ENCODE data around the gene MTSS2. TPM values are rescaled to one million over a fixed set of nuclear protein-coding genes. Genes with fewer than 3 reads are reported as not detected.
"Not testable (repeated sequence)": the region's sequence is repeated elsewhere in the genome, so short reads cannot be mapped to it uniquely, and the experiment has no call there.

Gene MTSS2
- total RNA-seq, 1 donor: 3.5 TPM

DNA sequence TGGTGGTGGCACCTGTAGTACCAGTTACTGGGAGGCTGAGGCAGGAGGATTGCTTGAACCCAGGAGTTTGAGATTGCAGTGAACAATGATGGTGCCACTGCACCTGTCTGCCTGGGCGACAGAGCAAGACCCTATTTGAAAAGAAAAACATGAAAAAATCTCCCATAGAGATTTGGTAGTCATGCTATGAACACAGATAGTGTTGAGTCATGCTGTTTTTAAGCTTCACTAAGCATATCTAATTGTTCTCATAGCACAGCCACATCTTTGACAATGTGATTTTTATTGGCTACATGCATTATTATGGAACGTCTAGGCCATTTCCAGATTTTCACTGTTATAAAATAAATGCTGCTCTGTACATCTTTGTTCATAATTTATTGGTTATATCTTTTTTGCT is 33.5 kb downstream of the MTSS2 start:
- Histone ChIP-seq H3K4me1 (ENCODE audit: insufficient read depth, low read length) (peaks cover 4% of the 10 kb centered on the region), H3K4me3 (ENCODE audit: low read length) (no peak overlapping the region), H3K9me3 (ENCODE audit: low read depth, low read length) (no peaks in the 10 kb centered on the region), H3K27me3 (ENCODE audit: insufficient read depth, low read length) (no peaks in the 10 kb centered on the region)

GRCh38 chr16:70651524-70651923 is 34.3 kb downstream of the MTSS2 start:
- Histone ChIP-seq H3K9me3 (ENCODE audit: low read depth, low read length) (no peaks in the 10 kb centered on the region), H3K4me3 (ENCODE audit: low read length) (no peak overlapping the region), H3K4me1 (ENCODE audit: insufficient read depth, low read length) (peaks cover 4% of the 10 kb centered on the region), H3K27me3 (ENCODE audit: insufficient read depth, low read length) (no peaks in the 10 kb centered on the region)

- Histone ChIP-seq H3K4me1 (ENCODE audit: insufficient read depth, low read length) (peaks cover 4% of the 10 kb centered on the region), H3K27me3 (ENCODE audit: insufficient read depth, low read length) (no peaks in the 10 kb centered on the region), H3K9me3 (ENCODE audit: low read depth, low read length) (no peaks in the 10 kb centered on the region), H3K4me3 (ENCODE audit: low read length) (no peak overlapping the region)
Measured at GRCh38 chr16:70650216-70650615, 35.6 kb downstream of the MTSS2 start.

DNA sequence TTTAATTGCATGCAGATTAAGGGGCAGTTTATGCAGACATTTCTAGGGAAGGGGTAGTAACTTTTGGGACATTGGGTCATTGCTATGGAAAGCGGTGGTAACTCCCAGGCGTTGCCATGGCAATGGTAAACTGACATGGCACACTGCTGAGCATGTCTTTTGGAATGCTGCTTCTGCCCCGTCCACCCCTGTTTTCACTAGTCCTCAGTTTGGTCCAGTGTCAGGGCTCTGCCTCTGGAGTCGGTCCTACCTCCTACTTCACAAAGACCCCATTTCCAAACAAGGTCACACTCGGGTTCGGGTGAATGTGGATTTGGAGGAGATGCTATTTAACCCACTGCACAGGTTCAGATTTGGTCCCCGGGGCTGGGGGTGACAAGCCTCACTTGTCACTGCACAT is 36.6 kb downstream of the MTSS2 start:
- Histone ChIP-seq H3K4me1 (ENCODE audit: insufficient read depth, low read length) (peaks cover 4% of the 10 kb centered on the region), H3K9me3 (ENCODE audit: low read depth, low read length) (no peaks in the 10 kb centered on the region), H3K4me3 (ENCODE audit: low read length) (no peak overlapping the region), H3K27me3 (ENCODE audit: insufficient read depth, low read length) (no peaks in the 10 kb centered on the region)

- H3K4me1 ChIP-seq (ENCODE audit: insufficient read depth, low read length): no peaks in the 10 kb centered on the region
- H3K27me3 ChIP-seq (ENCODE audit: insufficient read depth, low read length): no peaks in the 10 kb centered on the region
- H3K9me3 ChIP-seq (ENCODE audit: low read depth, low read length): no peaks in the 10 kb centered on the region
- no peak overlapping the region for H3K4me3 ChIP-seq (ENCODE audit: low read length)
Measured at GRCh38 chr16:70648606-70649005, 37.2 kb downstream of the MTSS2 start.

GRCh38 chr16:70647441-70648359 is 38.2 kb downstream of the MTSS2 start:
- H3K4me1 ChIP-seq (ENCODE audit: insufficient read depth, low read length): no peaks in the 10 kb centered on the region

GRCh38 chr16:70646260-70647241 is 39.3 kb downstream of the MTSS2 start, which contains the start of gene IL34:
TSS of gene IL34 (plus strand) at chr16:70646559. CDS start at chr16:70646948, 389 bp downstream.
- Histone ChIP-seq H3K4me1 (ENCODE audit: insufficient read depth, low read length) (no peaks in the 10 kb centered on the region), H3K27me3 (ENCODE audit: insufficient read depth, low read length) (no peaks in the 10 kb centered on the region), H3K4me3 (ENCODE audit: low read length) (no peak within 1 kb of the TSS), H3K9me3 (ENCODE audit: low read depth, low read length) (no peaks in the 10 kb centered on the region)

More at GRCh38 chr16:70647441-70648359, 38.2 kb downstream of the MTSS2 start:
- H3K9me3 ChIP-seq (ENCODE audit: low read depth, low read length): no peaks in the 10 kb centered on the region
- no peaks in the 10 kb centered on the region for H3K27me3 ChIP-seq (ENCODE audit: insufficient read depth, low read length)
- no peak overlapping the region for H3K4me3 ChIP-seq (ENCODE audit: low read length)

DNA sequence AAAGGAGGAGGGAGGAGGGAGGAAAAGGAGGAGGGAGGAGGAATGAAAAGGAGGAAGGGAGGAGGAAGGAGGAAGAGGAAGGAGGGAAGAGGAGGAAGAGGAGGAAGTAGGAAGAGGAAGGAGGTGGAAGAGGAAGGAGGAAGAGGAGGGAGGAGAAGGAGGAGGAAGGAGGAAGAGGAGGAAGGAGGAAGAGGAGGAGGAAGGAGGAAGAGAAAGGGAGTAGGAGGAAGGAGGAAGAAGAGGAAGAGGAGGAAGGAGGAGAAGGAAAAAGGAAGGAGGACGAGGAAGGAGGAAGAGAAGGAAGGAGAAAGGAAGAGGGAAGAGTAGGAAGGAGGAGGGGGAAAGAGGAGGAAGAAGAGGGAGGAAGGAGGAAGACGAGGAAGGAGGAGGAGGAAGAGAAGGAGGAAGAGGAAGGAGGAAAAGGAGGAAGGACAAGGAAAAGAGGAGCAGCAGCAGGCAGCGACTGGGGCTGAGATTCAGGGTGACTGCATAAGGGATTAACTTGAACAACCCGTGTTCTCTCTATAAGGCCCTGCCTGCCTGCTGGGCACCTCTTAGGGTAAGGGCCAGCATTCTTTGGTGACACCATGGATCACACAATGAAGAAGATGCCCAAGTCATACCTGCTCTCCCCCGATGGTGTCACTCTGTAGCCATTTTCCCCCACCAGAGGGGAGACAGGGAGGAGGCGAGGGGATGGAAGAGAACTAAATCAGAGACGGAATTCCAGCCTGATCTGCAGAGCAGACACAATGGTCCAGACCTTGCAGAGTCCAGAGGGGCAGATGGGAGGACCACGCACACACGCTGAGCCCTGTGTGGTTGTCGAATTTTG is 40.9 kb downstream of the MTSS2 start:
- Histone ChIP-seq H3K27me3 (ENCODE audit: insufficient read depth, low read length) (no peaks in the 10 kb centered on the region), H3K4me1 (ENCODE audit: insufficient read depth, low read length) (no peaks in the 10 kb centered on the region), H3K9me3 (ENCODE audit: low read depth, low read length) (no peaks in the 10 kb centered on the region)

GRCh38 chr16:70643264-70643663 is 42.6 kb downstream of the MTSS2 start:
- not testable (repeated sequence) for H3K27me3 ChIP-seq (ENCODE audit: insufficient read depth, low read length); H3K9me3 ChIP-seq (ENCODE audit: low read depth, low read length); H3K4me1 ChIP-seq (ENCODE audit: insufficient read depth, low read length); H3K4me3 ChIP-seq (ENCODE audit: low read length)

More for the DNA sequence above, 40.9 kb downstream of the MTSS2 start:
- H3K4me3 ChIP-seq (ENCODE audit: low read length): no peak overlapping the region

DNA sequence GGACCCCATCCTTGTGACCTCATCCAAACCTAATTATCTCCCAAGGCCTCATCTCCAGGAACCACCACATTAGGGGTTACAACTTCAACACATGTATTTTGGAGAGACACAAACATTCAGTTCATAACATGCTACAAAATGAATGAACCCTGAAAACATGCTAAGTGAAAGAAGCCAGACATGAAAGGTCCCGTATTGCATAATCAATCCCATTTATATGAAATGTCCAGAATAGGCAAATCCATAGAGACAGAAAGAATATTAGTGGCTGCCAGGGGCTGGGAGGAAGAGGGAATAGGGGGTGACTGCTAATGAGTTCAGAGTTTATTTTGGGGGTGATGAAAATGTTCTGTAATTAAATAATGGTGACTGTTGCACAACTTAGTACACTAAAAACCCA is 43.2 kb downstream of the MTSS2 start:
- no peaks in the 10 kb centered on the region for H3K9me3 ChIP-seq (ENCODE audit: low read depth, low read length)
- H3K27me3 ChIP-seq (ENCODE audit: insufficient read depth, low read length): no peaks in the 10 kb centered on the region
- no peaks in the 10 kb centered on the region for H3K4me1 ChIP-seq (ENCODE audit: insufficient read depth, low read length)
- H3K4me3 ChIP-seq (ENCODE audit: low read length): no peak overlapping the region

DNA sequence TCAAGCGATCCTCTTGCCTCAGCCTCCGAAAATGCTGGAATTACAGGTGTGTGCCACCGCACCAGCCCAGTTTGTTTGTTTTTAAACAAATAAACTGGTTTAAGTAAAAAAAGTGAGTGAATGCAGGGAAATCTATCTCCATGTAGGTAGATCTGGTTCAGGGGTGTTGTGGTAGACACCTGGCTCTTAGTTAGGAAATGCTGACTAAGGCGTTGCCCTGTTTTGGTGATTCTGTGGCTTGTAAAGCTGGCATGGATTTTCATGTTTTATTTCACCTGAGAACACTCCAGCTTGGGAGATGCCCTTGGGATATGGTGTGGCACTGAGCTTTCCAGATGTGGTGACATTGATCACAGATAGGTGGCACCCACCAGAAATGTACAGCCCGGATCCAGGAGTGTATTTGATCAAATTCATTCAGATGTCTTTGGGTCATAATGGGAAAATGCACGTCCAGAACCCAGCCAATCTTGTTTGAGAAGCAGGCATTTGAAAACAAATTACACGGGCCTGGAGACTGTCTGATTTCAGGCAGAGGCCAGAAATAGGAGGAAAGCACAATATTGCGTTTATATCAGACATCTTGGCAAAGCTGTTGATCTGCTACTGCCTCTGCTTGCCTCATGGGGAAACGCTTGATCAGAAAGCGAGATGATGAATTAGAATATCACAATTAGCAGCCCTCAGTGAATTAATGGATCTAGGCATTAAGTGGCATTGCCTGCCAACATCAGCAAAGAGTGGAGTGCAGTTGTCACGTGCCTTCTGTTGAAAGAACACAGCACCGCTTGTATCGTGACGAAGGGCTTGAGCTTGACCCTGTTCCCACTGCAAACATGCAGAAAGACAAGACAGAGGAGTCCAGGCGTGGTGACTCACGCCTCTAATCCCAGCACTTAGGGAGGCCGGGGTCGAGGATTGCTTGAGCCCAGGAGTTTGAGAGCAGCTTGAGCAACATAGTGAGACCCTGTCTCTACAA is 46.8 kb downstream of the MTSS2 start:
- Histone ChIP-seq H3K27me3 (ENCODE audit: insufficient read depth, low read length) (no peaks in the 10 kb centered on the region), H3K4me3 (ENCODE audit: low read length) (no peak overlapping the region), H3K9me3 (ENCODE audit: low read depth, low read length) (no peaks in the 10 kb centered on the region), H3K4me1 (ENCODE audit: insufficient read depth, low read length) (no peaks in the 10 kb centered on the region)
